Kidney epithelial cell (primary cell): ENCODE measurements around the gene LPIN1. TPM values are rescaled to one million over a fixed set of nuclear protein-coding genes. Genes with fewer than 3 reads are reported as not detected.

Experiments used
- DNase-seq: peaks from one replicate; pipeline ENCODE4 v3.0.0-alpha.2; 2010; ENCODE audit warnings: low read depth
- H3K27me3 ChIP-seq: 2 replicates; pipeline ENCODE4 v1.6.0; 2011; ENCODE audit warnings: low read length; ENCODE audit not compliant: control insufficient read depth, insufficient read depth
- H3K36me3 ChIP-seq: 2 replicates; pipeline ENCODE4 v1.5.1; 2011; ENCODE audit warnings: low read length; ENCODE audit not compliant: control insufficient read depth, insufficient read depth
- H3K4me3 ChIP-seq: 2 replicates; pipeline ENCODE4 v1.5.1; 2011; ENCODE audit warnings: low read depth, mild to moderate bottlenecking, control low read depth, low read length
- total RNA-seq: library from RNA; depleted of rRNA; stranded (reverse); fragments of >200 nt; gene quantifications from 2 replicates; pipeline ENCODE4 v1.2.3, GENCODE V29; 2015
- TF ChIP-seq, protein P1 (sequence below): IDR thresholded peaks from 2 replicates; pipeline ENCODE4 v1.5.1; 2011; ENCODE audit warnings: mild to moderate bottlenecking, moderate library complexity, low read length, control low read depth, inconsistent platforms; ENCODE audit not compliant: insufficient read depth, poor library complexity, severe bottlenecking

Gene LPIN1
- total RNA-seq, 1 donor from 2014 or later = 23.6 TPM

DNA sequence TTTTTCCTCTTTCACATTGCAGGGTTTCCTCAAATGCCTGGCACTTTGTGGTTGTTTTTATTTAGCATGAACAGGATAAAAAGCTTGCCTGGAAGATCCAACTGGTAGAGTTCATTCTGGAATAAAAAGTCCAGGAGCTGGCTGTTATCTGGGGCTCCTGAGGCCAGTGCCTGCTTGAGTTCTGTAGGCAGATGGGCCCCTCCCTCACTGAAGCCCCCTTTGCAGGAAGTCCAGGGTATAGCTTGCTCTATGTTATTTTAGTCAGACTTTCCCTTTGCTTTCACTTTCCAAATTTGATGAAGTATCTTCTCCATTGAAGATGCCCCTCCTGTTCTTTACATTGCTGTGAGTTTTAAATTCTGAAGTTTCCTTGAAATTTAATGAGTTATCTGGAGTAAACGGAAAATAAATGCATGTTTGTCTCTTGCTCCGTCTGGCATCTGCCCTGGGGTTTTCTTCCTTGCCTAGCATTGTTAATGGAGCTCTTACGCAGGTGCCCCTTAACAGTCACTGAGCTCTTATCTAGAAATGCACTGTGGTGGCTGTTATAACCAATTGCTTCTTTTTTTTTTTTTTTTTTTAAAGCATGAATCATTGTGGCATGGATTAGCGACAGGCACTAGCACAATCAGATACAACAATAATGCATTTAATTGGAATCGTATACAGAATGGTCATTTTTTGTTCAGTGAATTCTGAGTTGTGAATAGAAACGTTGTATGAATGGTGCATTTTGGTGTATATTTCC, 27.0 kb upstream of the LPIN1 start:
- TF ChIP-seq, protein P1, sequence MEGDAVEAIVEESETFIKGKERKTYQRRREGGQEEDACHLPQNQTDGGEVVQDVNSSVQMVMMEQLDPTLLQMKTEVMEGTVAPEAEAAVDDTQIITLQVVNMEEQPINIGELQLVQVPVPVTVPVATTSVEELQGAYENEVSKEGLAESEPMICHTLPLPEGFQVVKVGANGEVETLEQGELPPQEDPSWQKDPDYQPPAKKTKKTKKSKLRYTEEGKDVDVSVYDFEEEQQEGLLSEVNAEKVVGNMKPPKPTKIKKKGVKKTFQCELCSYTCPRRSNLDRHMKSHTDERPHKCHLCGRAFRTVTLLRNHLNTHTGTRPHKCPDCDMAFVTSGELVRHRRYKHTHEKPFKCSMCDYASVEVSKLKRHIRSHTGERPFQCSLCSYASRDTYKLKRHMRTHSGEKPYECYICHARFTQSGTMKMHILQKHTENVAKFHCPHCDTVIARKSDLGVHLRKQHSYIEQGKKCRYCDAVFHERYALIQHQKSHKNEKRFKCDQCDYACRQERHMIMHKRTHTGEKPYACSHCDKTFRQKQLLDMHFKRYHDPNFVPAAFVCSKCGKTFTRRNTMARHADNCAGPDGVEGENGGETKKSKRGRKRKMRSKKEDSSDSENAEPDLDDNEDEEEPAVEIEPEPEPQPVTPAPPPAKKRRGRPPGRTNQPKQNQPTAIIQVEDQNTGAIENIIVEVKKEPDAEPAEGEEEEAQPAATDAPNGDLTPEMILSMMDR = no peak
- H3K27me3 ChIP-seq = peaks cover 4% of the 10 kb centered on the region
- no peak overlapping the region for H3K4me3 ChIP-seq
- no peak for DNase-seq
- H3K36me3 ChIP-seq = no peaks in the 10 kb centered on the region

DNA sequence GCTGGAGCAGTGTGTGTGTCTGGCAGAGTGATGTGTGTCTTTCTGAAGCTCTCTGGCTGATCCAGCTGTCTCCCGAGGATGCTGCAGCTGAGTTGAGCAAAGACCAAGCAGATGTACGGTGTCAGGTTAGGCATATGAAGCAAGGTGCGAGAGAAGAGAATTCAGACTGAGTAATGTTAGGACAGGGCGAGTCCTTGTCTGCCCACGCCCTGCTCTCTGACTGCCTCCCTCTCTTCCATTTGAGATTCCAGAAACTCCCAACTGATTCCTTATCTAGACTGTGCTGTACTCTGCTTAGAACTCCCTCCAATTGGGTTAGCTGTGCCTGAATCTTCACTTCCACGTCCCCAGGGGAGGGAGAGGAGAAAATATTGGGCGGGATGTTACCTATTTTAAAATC, 25.7 kb upstream of the LPIN1 start:
- no peak overlapping the region for H3K4me3 ChIP-seq
- H3K36me3 ChIP-seq = no peaks in the 10 kb centered on the region
- no peak for DNase-seq
- peaks cover 4% of the 10 kb centered on the region for H3K27me3 ChIP-seq
- TF ChIP-seq, protein P1 = no peak

DNA sequence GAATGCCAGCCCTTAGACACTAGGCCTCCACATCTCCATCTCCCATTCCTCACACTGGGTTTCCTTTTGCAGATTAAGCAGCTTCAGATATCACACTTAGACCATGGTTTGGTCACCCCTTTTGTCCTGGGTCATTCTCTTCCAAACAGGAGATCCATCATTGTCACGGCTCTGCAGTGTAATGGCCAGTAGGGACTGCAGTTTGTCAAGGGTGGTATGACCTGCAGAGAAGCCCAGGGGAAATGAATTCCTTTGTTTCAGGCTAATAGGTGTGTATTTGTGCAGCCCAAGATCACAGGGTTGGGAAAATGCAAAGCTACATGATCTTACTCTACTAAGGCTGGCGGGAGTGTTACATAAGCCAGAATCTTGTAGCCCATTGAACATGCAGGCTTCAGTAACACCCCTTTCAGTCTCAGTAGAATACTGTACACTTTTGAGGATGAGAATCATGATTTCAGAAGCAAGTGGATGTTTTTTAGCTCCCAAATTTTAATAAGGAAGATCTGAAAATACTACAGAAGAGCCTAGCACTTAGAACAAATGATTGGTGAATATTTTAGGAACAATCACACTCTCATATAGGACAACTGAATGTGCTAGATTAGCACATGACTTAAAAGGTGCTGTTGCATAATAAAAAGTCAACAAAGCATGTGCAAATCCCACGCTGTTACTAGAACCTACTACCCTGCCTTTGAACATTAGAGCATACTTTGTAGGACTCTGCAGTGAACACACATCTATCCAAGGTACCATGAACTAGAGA, 24.0 kb upstream of the LPIN1 start:
- Histone ChIP-seq H3K4me3 (no peak overlapping the region), H3K27me3 (peaks cover 7% of the 10 kb centered on the region), H3K36me3 (no peaks in the 10 kb centered on the region)
- TF ChIP-seq, protein P1 = no peak
- no peak for DNase-seq

DNA sequence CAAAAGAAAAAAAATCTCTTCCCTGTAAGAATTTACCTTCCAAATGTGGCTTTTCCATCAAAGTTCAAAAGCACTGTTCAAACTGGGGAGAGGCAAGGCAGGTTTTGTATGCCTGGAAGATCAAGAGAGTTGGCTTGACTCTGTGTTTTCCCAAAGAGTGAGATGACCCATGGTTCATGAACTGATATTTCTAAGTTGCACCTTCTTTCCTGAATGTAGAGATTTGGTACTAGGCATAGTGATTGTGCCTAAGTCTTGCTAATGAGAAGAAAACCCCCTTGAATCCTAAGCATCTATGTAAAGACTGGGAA, 23.4 kb upstream of the LPIN1 start:
- Histone ChIP-seq H3K4me3 (no peak overlapping the region), H3K36me3 (no peaks in the 10 kb centered on the region), H3K27me3 (peaks cover 7% of the 10 kb centered on the region)
- TF ChIP-seq, protein P1 = no peak
- DNase-seq = no peak

DNA sequence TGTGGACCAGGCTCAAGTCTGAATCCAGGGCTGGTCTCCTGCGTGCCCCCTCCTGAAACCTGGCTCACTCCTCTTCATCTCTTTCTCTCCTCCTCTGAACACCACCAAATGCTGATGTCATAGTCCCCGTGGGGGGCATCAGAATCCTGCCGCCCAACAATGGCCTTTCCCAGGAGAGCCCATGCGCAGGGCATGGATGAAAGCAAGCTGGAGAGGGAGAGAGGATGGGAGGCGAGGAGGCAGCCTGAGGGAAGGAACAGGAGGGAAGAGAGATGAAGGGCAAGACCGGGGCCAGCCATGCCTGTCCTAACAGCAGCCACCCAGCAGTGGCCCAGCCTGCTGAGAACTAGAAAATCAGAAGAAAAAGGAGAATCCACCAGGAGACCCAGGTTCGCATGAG, 22.3 kb upstream of the LPIN1 start:
- Histone ChIP-seq H3K4me3 (no peak overlapping the region), H3K36me3 (no peaks in the 10 kb centered on the region), H3K27me3 (peaks cover 7% of the 10 kb centered on the region)
- DNase-seq = no peak
- TF ChIP-seq, protein P1 = no peak
